Measurements from ENCODE around the gene VAV3. TPM values are rescaled to one million over a fixed set of nuclear protein-coding genes. Genes with fewer than 3 reads are reported as not detected.

Gene VAV3
- total and polyA plus RNA-seq, 10 of the 15 experiments (the other 5 are each of a cell fraction or from before 2014, with no cell fraction given): 0.84 to 5.5 (median 3.4) TPM

DNA sequence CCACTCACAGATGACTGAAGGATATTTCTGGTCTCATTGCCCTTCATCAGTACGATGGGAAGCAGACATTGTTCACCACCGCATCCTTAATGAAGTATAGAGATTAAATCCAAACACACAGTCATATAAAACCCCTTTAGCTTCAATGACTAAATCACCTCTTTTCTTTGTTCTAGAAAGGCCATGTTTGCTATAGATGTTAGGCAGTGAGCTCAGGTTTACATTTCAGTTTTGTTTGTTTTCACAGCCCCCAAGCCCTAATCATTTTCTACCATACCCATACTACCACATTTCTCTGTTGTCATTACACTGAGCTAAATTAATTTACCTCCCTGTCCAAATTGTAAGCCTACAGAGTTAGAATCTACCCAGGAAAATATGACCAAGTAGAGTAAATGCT is 439.0 kb downstream of the VAV3 start:
- Histone ChIP-seq H3K4me2 (ENCODE audit: control insufficient read depth, insufficient read depth) (no peak overlapping the region), H3K36me3 (ENCODE audit: control insufficient read depth in 2 of 2, insufficient read depth in 2 of 2, low read length in 1 of 2) (no peaks in the 10 kb centered on the region), H3K4me3 (no peak overlapping the region), H2AFZ (ENCODE audit: control insufficient read depth, low read depth, low read length) (no peak overlapping the region), H4K20me1 (ENCODE audit: control insufficient read depth, insufficient read depth) (no peaks in the 10 kb centered on the region), H3K9me3 (replicated peaks; ENCODE audit: control insufficient read depth, insufficient read depth, low read length) (no peaks in the 10 kb centered on the region), H3K4me1 (ENCODE audit: control insufficient read depth, insufficient read depth, low read length) (no peaks in the 10 kb centered on the region), H3K27me3 (replicated peaks in 1 of 2; ENCODE audit: control insufficient read depth in 2 of 2, insufficient read depth in 2 of 2, low read length in 1 of 2) (no peaks in the 10 kb centered on the region), H3K9ac (ENCODE audit: control insufficient read depth, insufficient read depth, low read length) (no peak overlapping the region), H3K27ac (ENCODE audit: control insufficient read depth, insufficient read depth) (no peak overlapping the region), H3K79me2 (ENCODE audit: control insufficient read depth, insufficient read depth, low read length) (no peaks in the 10 kb centered on the region)
- ChIA-PET SMC1A (ENCODE audit: uncharacterized antibody, unreplicated experiment) (interaction anchor here (1.2 to 7.9 kb wide), 6 partner anchors 18 to 252 kb away, joined by 3 to 156 read pairs (median 6); no protein-coding TSS in a partner anchor), POLR2A (no interaction called here), RAD21 (ENCODE audit: unreplicated experiment) (interaction anchor here (1.0 to 11.4 kb wide), 3 partner anchors 27 to 94 kb away, joined by 3 to 178 read pairs (median 3); no protein-coding TSS in a partner anchor), CTCF (interaction anchor here (1.1 to 13.5 kb wide), 10 partner anchors 10 to 329 kb away, joined by 3 to 314 read pairs (median 5); no protein-coding TSS in a partner anchor)
- BruUV-seq (replicated peaks): no TSS peak
- in situ Hi-C loops (cut with MboI) (loop anchor here (10.0 to 25.0 kb wide), 2 partner anchors 91 to 239 kb away; no protein-coding TSS in a partner anchor), intact Hi-C loops (cut with micrococcal nuclease; ENCODE audit: unreplicated experiment) (loop anchor here (1.0 kb wide), 1 partner anchor 329 kb away; no protein-coding TSS in a partner anchor)
- DNase-seq (ENCODE audit: low read depth, low spot score) (no peak), ATAC-seq (no peak), FAIRE-seq (no peak)
- WGBS (ENCODE audit: insufficient coverage, insufficient replicate concordance, low lambda C conversion rate, missing lambda C conversion rate): 47% methylated on average over 2 of the region's 2 CpGs
- TF ChIP-seq NBN (IDR thresholded peaks at IDR 0.05) (no peak), JUND (IDR thresholded peaks at IDR 0.05; ENCODE audit: low read depth, low read length) (no peak), IKZF1 (conservative IDR thresholded peaks at IDR 0.05) (no peak), SMAD1 (IDR thresholded peaks at IDR 0.05; ENCODE audit: low read depth, partially characterized antibody) (no peak), HDGF (IDR thresholded peaks at IDR 0.05) (no peak), SREBF2 (IDR thresholded peaks at IDR 0.05; ENCODE audit: low read length) (no peak), TCF3 (IDR thresholded peaks at IDR 0.05; ENCODE audit: borderline replicate concordance, insufficient read depth, low read depth, low read length) (no peak), CHD1 (IDR thresholded peaks at IDR 0.05; ENCODE audit: low read depth, low read length) (no peak), IRF4 (IDR thresholded peaks at IDR 0.05; ENCODE audit: low read depth, low read length) (no peak), ZNF24 (IDR thresholded peaks at IDR 0.05) (no peak), CHD4 (IDR thresholded peaks at IDR 0.05) (no peak), SUZ12 (IDR thresholded peaks at IDR 0.05; ENCODE audit: unreplicated experiment) (no peak), NFYA (IDR thresholded peaks at IDR 0.05; ENCODE audit: borderline replicate concordance, low read depth, low read length) (no peak), CEBPB (IDR thresholded peaks at IDR 0.05; ENCODE audit: borderline replicate concordance in 1 of 2, low read depth in 2 of 2, low read length in 2 of 2) (no peak)
- TF ChIP-seq, protein P1, sequence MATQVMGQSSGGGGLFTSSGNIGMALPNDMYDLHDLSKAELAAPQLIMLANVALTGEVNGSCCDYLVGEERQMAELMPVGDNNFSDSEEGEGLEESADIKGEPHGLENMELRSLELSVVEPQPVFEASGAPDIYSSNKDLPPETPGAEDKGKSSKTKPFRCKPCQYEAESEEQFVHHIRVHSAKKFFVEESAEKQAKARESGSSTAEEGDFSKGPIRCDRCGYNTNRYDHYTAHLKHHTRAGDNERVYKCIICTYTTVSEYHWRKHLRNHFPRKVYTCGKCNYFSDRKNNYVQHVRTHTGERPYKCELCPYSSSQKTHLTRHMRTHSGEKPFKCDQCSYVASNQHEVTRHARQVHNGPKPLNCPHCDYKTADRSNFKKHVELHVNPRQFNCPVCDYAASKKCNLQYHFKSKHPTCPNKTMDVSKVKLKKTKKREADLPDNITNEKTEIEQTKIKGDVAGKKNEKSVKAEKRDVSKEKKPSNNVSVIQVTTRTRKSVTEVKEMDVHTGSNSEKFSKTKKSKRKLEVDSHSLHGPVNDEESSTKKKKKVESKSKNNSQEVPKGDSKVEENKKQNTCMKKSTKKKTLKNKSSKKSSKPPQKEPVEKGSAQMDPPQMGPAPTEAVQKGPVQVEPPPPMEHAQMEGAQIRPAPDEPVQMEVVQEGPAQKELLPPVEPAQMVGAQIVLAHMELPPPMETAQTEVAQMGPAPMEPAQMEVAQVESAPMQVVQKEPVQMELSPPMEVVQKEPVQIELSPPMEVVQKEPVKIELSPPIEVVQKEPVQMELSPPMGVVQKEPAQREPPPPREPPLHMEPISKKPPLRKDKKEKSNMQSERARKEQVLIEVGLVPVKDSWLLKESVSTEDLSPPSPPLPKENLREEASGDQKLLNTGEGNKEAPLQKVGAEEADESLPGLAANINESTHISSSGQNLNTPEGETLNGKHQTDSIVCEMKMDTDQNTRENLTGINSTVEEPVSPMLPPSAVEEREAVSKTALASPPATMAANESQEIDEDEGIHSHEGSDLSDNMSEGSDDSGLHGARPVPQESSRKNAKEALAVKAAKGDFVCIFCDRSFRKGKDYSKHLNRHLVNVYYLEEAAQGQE (IDR thresholded peaks at IDR 0.05; ENCODE audit: low read depth, low read length): no peak
- TF ChIP-seq, protein P2, sequence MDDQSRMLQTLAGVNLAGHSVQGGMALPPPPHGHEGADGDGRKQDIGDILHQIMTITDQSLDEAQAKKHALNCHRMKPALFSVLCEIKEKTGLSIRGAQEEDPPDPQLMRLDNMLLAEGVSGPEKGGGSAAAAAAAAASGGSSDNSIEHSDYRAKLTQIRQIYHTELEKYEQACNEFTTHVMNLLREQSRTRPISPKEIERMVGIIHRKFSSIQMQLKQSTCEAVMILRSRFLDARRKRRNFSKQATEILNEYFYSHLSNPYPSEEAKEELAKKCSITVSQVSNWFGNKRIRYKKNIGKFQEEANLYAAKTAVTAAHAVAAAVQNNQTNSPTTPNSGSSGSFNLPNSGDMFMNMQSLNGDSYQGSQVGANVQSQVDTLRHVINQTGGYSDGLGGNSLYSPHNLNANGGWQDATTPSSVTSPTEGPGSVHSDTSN (IDR thresholded peaks at IDR 0.05; ENCODE audit: insufficient replicate concordance, low read depth, low read length): no peak
- TF ChIP-seq, protein P3, sequence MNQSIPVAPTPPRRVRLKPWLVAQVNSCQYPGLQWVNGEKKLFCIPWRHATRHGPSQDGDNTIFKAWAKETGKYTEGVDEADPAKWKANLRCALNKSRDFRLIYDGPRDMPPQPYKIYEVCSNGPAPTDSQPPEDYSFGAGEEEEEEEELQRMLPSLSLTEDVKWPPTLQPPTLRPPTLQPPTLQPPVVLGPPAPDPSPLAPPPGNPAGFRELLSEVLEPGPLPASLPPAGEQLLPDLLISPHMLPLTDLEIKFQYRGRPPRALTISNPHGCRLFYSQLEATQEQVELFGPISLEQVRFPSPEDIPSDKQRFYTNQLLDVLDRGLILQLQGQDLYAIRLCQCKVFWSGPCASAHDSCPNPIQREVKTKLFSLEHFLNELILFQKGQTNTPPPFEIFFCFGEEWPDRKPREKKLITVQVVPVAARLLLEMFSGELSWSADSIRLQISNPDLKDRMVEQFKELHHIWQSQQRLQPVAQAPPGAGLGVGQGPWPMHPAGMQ (IDR thresholded peaks at IDR 0.05; ENCODE audit: borderline replicate concordance): no peak
- TF ChIP-seq, protein P4, sequence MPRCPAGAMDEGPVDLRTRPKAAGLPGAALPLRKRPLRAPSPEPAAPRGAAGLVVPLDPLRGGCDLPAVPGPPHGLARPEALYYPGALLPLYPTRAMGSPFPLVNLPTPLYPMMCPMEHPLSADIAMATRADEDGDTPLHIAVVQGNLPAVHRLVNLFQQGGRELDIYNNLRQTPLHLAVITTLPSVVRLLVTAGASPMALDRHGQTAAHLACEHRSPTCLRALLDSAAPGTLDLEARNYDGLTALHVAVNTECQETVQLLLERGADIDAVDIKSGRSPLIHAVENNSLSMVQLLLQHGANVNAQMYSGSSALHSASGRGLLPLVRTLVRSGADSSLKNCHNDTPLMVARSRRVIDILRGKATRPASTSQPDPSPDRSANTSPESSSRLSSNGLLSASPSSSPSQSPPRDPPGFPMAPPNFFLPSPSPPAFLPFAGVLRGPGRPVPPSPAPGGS (IDR thresholded peaks at IDR 0.05; ENCODE audit: borderline replicate concordance, insufficient read depth, low read depth, low read length, poor library complexity, severe bottlenecking): no peak

Measured in GM12878 (cell line).